Spleen (tissue), 11 donors: Measurements from ENCODE around the gene MED13. TPM values are rescaled to one million over a fixed set of nuclear protein-coding genes. Genes with fewer than 3 reads are reported as not detected.

ENCODE experiments used
- DNase-seq: peaks from one replicate; pipeline ENCODE4 v3.0.0-alpha.2; 2020
- H3K27ac ChIP-seq, 8 donors: fragments of 200-600 bp; sonication (generic) in 7 of 8; 1 replicate in 4 of 8; 2 replicates in 4 of 8; pipeline versions ENCODE4 v1.5.0 to v1.8.0; 2016 to 2021; ENCODE audit warnings: inconsistent platforms in 4 of 8, mild to moderate bottlenecking in 4 of 8, moderate library complexity in 1 of 8
- H3K27me3 ChIP-seq, 7 donors: fragments of 200-600 bp; sonication (generic) in 6 of 7; replicated peaks in 1 of 7; 1 replicate in 4 of 7; 2 replicates in 3 of 7; pipeline versions ENCODE4 v1.5.0 to v1.8.0; 2016 to 2021; ENCODE audit warnings: inconsistent platforms in 3 of 7, mild to moderate bottlenecking in 1 of 7
- H3K36me3 ChIP-seq, 6 donors: fragments of 200-600 bp; sonication (generic) in 5 of 6; 1 replicate in 4 of 6; 2 replicates in 2 of 6; pipeline versions ENCODE4 v1.5.0 to v1.8.0; 2016 to 2021; ENCODE audit warnings: inconsistent platforms in 2 of 6
- H3K4me1 ChIP-seq, 6 donors: fragments of 200-600 bp; sonication (generic) in 5 of 6; 1 replicate in 3 of 6; 2 replicates in 3 of 6; pipeline versions ENCODE4 v1.5.0 to v1.8.0; 2016 to 2021; ENCODE audit warnings: inconsistent platforms in 3 of 6
- H3K4me3 ChIP-seq, 8 donors: fragments of 200-600 bp; sonication (generic) in 7 of 8; 1 replicate in 4 of 8; 2 replicates in 4 of 8; pipeline versions ENCODE4 v1.5.0 to v1.8.0; 2016 to 2021; ENCODE audit warnings: inconsistent platforms in 4 of 8, mild to moderate bottlenecking in 4 of 8, moderate library complexity in 2 of 8
- H3K9me3 ChIP-seq, 8 donors: fragments of 200-600 bp; sonication (generic) in 7 of 8; 1 replicate in 4 of 8; 2 replicates in 4 of 8; pipeline versions ENCODE4 v1.5.0 to v1.8.0; 2016 to 2021; ENCODE audit warnings: inconsistent platforms in 4 of 8
- POLR2A ChIP-seq, 3 donors: fragments of 450-650 bp; IDR thresholded peaks; one replicate each; pipeline ENCODE4 v1.5.1; 2017; ENCODE audit warnings: antibody characterized with exemption in 3 of 3, mild to moderate bottlenecking in 1 of 3
- POLR2AphosphoS5 ChIP-seq, 3 donors: sonication (generic); formaldehyde crosslinking; IDR thresholded peaks; one replicate each; pipeline ENCODE4 v1.5.1; 2017; ENCODE audit warnings: antibody characterized with exemption in 3 of 3
- WGBS, 5 donors: extraction: QIAGEN DNeasy Blood & Tissue Kit in 3 of 5; methylation state at CpG; one replicate each; pipeline versions ENCODE4 v1.1.5 to v1.1.7; 2013 to 2018; 5-methylcytosine and 5-hydroxymethylcytosine counted together
- intact Hi-C: fragments of 100-400 bp; cut with DNase I; formaldehyde crosslinking; loops from one replicate; pipeline ENCODE4 v1.15.0; 2023; ENCODE audit warnings: low total_unique reads
- polyA plus RNA-seq, 3 donors: library from polyadenylated mRNA; stranded (reverse); fragments of 200-250 nt; gene quantifications; one replicate each; pipeline ENCODE4 v1.2.1, GENCODE V29; 2013
- total RNA-seq, 7 donors: library from RNA; depleted of rRNA in 3 of 7; stranded (reverse); fragments of >200 nt in 3 of 7; fragmentation: NEBNext Ultra II Directional in 4 of 7; extraction: Animal tissue kit (Norgen Biotek cat#: 25700) in 4 of 7; gene quantifications; one replicate each; pipeline versions ENCODE4 v1.1.0 to v1.2.1, GENCODE V29; 2016 to 2021
- TF ChIP-seq, protein P1 (sequence below), 11 experiments: fragments of 200-600 bp in 7 of 11; fragments of 450-650 bp in 4 of 11; sonication (generic) in 4 of 11; IDR thresholded peaks in 8 of 11; conservative IDR thresholded peaks in 3 of 11; 1 replicate in 7 of 11; 2 replicates in 4 of 11; pipeline versions ENCODE4 v1.4.0 to v1.8.0; 2016 to 2021; ENCODE audit warnings: antibody characterized with exemption in 11 of 11, inconsistent platforms in 4 of 11, mild to moderate bottlenecking in 1 of 11
- donor health status: healthy with polysubstance abuse.
- donor health status: DM: no; HTN: no; CAD: no; lungs with moderate emphysema.
- donor health status: DM: no; HTN: no; CAD: no.
- donor health status: Bipolar disorder and iron deficiency.
- donor health status: healthy.
- donor health status: DM: no; HTN: no; CAD: no.
- donor health status: DM: yes; HTN: yes; CAD: no.

MED13 gene
- total and polyA plus RNA-seq, 10 donors, result 4.0 to 104 (median 79.8) TPM

DNA sequence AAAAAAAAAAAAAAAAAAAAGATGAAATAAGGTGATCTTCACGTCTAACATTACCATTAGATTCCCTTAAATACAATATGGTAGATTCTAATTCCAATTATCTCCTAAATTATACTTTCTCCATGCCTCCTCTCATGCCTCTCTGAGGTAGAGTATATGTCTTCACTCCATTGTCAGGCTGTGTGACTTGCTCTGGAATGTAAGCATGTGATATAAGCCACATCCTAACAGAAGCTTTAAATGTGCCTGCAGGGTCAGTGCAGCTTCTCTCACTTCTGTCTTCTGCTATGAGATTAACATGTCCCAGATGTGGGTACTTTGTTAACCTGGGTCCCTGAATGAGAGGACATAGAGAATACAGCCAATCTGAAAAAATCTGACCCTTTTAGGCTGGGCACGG is 32.6 kb downstream of the MED13 start:
- Histone ChIP-seq H3K36me3 (peaks cover 4 to 98% (median 72%) of the 10 kb centered on the region in 6 donors), H3K4me3 (no peak overlapping the region), H3K27me3 (no peaks in the 10 kb centered on the region), H3K27ac (no peak overlapping the region), H3K9me3 (no peaks in the 10 kb centered on the region), H3K4me1 (peaks cover 0 to 25% (median 0%) of the 10 kb centered on the region in 6 donors)
- TF ChIP-seq, protein P1, sequence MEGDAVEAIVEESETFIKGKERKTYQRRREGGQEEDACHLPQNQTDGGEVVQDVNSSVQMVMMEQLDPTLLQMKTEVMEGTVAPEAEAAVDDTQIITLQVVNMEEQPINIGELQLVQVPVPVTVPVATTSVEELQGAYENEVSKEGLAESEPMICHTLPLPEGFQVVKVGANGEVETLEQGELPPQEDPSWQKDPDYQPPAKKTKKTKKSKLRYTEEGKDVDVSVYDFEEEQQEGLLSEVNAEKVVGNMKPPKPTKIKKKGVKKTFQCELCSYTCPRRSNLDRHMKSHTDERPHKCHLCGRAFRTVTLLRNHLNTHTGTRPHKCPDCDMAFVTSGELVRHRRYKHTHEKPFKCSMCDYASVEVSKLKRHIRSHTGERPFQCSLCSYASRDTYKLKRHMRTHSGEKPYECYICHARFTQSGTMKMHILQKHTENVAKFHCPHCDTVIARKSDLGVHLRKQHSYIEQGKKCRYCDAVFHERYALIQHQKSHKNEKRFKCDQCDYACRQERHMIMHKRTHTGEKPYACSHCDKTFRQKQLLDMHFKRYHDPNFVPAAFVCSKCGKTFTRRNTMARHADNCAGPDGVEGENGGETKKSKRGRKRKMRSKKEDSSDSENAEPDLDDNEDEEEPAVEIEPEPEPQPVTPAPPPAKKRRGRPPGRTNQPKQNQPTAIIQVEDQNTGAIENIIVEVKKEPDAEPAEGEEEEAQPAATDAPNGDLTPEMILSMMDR (IDR thresholded peaks at IDR 0.05 in 8 of 11, conservative IDR thresholded peaks at IDR 0.05 in 3 of 11), result no peak
- DNase-seq, result no peak
- WGBS, 5 donors, result 90 to 98% (median 97%) methylated on average over 2 of the region's 2 CpGs
- intact Hi-C loops, result no loop called here

GRCh38 chr17:62030264-62030663 is 34.8 kb downstream of the MED13 start:
- Histone ChIP-seq H3K36me3 (peaks cover 4 to 100% (median 85%) of the 10 kb centered on the region in 6 donors), H3K4me3 (no peak overlapping the region), H3K4me1 (peaks cover 0 to 24% (median 3%) of the 10 kb centered on the region in 6 donors), H3K27me3 (no peaks in the 10 kb centered on the region), H3K27ac (no peak overlapping the region), H3K9me3 (no peaks in the 10 kb centered on the region)
- DNase-seq, result no peak
- WGBS, 5 donors, result 91 to 97% (median 96%) methylated on average over 4 to 6 of the region's 6 CpGs
- TF ChIP-seq POLR2A (IDR thresholded peaks at IDR 0.05), result no peak
- TF ChIP-seq POLR2AphosphoS5 (IDR thresholded peaks at IDR 0.05), result peak in 2 of 3 donors; percentile 40 to 42
- intact Hi-C loops, result no loop called here

DNA sequence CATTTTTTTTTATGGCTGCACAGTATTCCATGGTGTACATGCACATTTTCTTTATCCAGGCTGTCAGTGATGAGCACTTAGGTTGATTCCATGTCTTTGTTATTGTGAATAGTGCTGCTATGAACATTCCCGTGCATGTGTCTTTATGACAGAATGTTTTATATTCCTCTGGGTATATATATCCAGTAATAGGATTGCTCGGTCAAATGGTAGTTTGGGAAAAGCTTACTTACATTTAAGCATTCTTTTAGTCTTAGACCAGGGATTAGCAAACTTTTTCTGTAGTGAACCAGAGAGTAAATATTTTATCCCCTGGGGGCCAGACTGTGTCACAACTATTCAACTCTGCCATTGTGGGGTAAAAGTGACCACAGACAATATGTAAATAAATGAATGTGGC is 40.2 kb downstream of the MED13 start:
- no peaks in the 10 kb centered on the region for H3K9me3 ChIP-seq
- H3K4me1 ChIP-seq, result peaks cover 0 to 20% (median 1%) of the 10 kb centered on the region in 6 donors
- H3K36me3 ChIP-seq, result peaks cover 10 to 94% (median 80%) of the 10 kb centered on the region in 6 donors
- no peaks in the 10 kb centered on the region for H3K27me3 ChIP-seq
- TF ChIP-seq, protein P1 (IDR thresholded peaks at IDR 0.05 in 8 of 11, conservative IDR thresholded peaks at IDR 0.05 in 3 of 11), result no peak
- no peak for TF ChIP-seq POLR2AphosphoS5 (IDR thresholded peaks at IDR 0.05)
- TF ChIP-seq POLR2A (IDR thresholded peaks at IDR 0.05), result no peak
- no peak for DNase-seq
- no peak overlapping the region for H3K27ac ChIP-seq
- H3K4me3 ChIP-seq, result no peak overlapping the region
- intact Hi-C loops, result no loop called here
- WGBS, 5 donors, result 91 to 100% (median 94%) methylated on average over 2 of the region's 2 CpGs

- intact Hi-C loops, result no loop called here
- H3K4me3 ChIP-seq, result no peak overlapping the region
- H3K36me3 ChIP-seq, result peaks cover 4 to 89% (median 52%) of the 10 kb centered on the region in 6 donors
- TF ChIP-seq POLR2AphosphoS5 (IDR thresholded peaks at IDR 0.05) (no peak), POLR2A (IDR thresholded peaks at IDR 0.05) (no peak)
- TF ChIP-seq, protein P1 (IDR thresholded peaks at IDR 0.05 in 8 of 11, conservative IDR thresholded peaks at IDR 0.05 in 3 of 11), result no peak
- DNase-seq, result no peak
- no peak overlapping the region for H3K27ac ChIP-seq
- H3K4me1 ChIP-seq, result no peaks in the 10 kb centered on the region
- no peaks in the 10 kb centered on the region for H3K27me3 ChIP-seq
- H3K9me3 ChIP-seq, result no peaks in the 10 kb centered on the region
Observed at GRCh38 chr17:62017912-62018311, 47.2 kb downstream of the MED13 start.

- H3K27ac ChIP-seq, result no peak overlapping the region
- no peak for DNase-seq
- H3K4me1 ChIP-seq, result no peaks in the 10 kb centered on the region
- WGBS, 5 donors, result 95 to 100% (median 97%) methylated on average over 1 of the region's 1 CpG
- peaks cover under 1 to 89% (median 52%) of the 10 kb centered on the region in 6 donors for H3K36me3 ChIP-seq
- H3K4me3 ChIP-seq, result no peak overlapping the region
- TF ChIP-seq POLR2A (IDR thresholded peaks at IDR 0.05) (no peak), POLR2AphosphoS5 (IDR thresholded peaks at IDR 0.05) (no peak)
- TF ChIP-seq, protein P1 (IDR thresholded peaks at IDR 0.05 in 8 of 11, conservative IDR thresholded peaks at IDR 0.05 in 3 of 11), result no peak
- no peaks in the 10 kb centered on the region for H3K9me3 ChIP-seq
- H3K27me3 ChIP-seq, result no peaks in the 10 kb centered on the region
- intact Hi-C loops, result no loop called here
Observed at GRCh38 chr17:62017496-62017895, 47.6 kb downstream of the MED13 start.
